ENCODE data around the gene GPRC5A.
"Not testable (repeated sequence)": the region's sequence is repeated elsewhere in the genome, so short reads cannot be mapped to it uniquely, and the experiment has no call there.

The GPRC5A gene

DNA sequence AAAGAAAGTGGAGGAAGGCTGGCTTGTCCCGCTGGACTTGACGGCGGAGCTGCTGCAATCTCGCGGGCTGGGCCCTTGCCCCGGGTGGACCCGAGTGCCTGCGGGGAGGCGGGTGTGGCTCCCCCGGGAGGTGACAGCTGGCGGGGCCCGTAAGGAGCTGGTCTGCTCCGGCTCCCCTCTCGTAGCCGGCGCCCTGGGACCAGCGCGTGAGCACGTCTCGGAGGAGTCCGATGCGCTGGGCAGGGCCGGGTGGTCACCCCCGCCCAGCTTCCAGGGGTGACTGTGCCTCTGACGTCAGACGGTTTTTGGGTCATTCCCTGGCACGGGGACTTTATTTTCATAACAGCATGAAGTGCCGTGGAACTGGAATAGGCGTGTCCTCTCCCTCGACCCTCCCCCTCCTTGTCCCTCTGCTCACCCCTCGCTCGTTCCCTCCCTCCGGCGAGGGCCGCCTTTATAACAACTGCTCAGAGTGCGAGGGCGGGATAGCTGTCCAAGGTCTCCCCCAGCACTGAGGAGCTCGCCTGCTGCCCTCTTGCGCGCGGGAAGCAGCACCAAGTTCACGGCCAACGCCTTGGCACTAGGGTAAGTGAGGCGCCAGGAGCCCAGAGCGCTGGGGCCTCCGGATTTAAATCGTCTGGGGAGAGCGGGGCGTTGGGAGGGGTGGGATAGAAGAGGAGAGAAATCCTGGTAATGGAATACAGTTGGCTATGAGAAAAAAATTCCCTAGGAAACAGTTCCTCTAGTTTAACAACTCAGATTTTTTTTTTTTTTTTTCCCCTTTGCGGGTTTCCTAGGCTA is at the start of gene GPRC5A:
Gene GPRC5A, plus strand, starts transcription at position 483 of the 801 bp plus-strand sequence. CDS start 16,688 bp downstream, outside the sequence.
- DNase-seq (ENCODE audit: low read depth, low spot score) = no peak

DNA sequence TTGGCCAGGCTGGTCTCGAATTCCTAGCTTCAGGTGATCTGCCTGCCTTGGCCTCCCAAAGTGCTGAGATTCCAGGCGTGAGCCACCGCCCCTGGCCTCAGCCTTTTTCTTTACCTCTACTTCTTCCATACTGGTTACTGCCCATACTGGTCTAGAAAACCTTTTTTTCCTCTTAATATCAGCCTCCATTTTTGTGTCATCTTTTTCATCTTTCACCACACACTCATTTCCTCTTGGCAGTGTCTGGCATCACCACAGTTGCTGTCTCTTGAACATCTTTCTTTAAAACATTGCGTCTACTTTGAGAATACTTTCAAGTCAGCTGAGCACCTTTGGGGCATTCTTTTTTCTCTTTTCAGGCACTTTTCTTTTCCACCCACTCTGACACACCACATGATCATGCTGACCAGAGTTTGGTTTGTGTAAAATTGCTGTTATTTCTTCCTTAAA is 45.5 kb upstream of the GPRC5A start:
- DNase-seq (ENCODE audit: low read depth, low spot score) = no peak

GRCh38 chr12:12846780-12847179 is 44.6 kb upstream of the GPRC5A start:
- not testable (repeated sequence) for DNase-seq (ENCODE audit: low read depth, low spot score)

DNA sequence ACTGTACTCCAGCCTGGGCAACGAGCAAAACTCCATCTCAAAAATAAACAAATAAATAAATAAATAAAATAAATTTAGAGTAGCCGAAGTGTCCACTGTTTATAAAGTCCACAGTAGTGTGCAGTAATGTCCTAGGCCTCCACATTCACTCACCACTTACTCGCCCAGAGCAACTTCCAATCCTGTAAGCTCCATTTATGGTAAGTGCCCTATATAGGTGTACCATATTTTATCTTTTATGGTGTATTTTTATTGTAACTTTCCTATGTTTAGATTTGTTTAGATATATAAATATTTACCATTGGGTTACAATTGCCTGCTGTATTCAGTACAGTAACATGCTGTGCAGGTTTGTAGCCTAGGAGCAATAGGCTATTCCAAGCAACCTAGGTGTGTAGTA is 37.9 kb upstream of the GPRC5A start:
- DNase-seq (ENCODE audit: low read depth, low spot score) = no peak

DNA sequence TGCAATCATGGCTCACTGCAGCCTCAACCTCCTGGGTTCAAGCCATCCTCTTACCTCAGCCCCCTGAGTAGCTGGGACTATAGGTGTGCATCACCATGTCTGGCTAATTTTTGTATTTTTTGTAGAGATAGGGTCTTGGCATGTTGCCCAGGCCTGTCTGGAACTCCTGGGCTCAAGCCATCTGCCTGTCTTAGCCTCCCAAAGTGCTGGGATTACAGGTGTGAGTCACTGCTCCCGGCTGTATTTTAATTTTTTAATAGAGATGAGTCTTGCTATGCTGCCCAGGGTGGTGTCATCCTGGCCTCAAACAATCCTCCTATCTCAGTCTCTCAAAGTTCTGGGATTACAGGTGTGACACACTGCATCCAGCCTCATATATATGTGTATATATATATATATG is 31.7 kb upstream of the GPRC5A start:
- no peak for DNase-seq (ENCODE audit: low read depth, low spot score)

DNA sequence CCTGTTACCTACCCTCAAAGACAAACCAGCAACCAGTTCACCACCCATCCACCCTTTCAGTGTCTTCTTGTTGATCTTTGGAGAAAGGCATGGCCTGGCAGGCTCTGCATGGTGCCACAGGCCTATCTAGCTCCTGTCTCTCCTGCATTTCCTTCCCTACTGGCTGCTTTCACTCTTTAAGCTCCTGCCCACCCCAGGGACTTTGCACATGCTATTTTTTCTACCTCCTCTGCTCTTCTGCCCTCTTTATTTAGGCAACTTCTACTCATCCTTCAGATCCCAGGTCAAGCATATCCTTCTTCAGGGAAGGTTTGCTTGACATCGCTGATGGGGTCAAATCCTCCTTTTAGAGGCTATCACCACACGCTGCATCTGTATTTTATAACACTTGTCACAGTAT is 27.1 kb upstream of the GPRC5A start:
- DNase-seq (ENCODE audit: low read depth, low spot score) = no peak

GRCh38 chr12:12868477-12869235 is 22.7 kb upstream of the GPRC5A start:
- DNase-seq (ENCODE audit: low read depth, low spot score) = no peak

DNA sequence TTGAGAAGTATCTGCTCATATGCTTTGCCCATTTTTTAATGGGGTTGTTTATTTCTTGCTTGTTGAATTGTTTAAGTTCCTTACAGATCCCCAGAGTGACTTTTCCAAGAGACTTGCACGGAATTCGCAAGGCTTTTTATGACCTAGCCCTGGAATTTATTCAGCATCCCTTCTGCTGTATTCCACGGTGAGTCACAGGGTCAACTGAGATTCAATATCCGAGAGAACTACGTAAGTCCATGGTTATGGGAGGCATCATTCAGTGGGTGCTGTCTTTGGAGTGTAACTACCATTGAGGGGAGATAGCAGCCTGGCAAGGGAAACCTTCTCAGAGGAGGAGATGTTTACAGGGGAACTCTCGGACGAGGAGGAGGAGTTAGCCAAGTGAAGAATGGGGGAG is 20.9 kb upstream of the GPRC5A start:
- no peak for DNase-seq (ENCODE audit: low read depth, low spot score)

- DNase-seq (ENCODE audit: low read depth, low spot score) = no peak
Observed at GRCh38 chr12:12871587-12872138, 19.7 kb upstream of the GPRC5A start.

GRCh38 chr12:12872139-12872933 is 19.0 kb upstream of the GPRC5A start:
- DNase-seq (ENCODE audit: low read depth, low spot score) = no peak

GRCh38 chr12:12872934-12873275 is 18.5 kb upstream of the GPRC5A start:
- DNase-seq (ENCODE audit: low read depth, low spot score) = no peak

- no peak for DNase-seq (ENCODE audit: low read depth, low spot score)
Observed at GRCh38 chr12:12874029-12874428, 17.3 kb upstream of the GPRC5A start.

DNA sequence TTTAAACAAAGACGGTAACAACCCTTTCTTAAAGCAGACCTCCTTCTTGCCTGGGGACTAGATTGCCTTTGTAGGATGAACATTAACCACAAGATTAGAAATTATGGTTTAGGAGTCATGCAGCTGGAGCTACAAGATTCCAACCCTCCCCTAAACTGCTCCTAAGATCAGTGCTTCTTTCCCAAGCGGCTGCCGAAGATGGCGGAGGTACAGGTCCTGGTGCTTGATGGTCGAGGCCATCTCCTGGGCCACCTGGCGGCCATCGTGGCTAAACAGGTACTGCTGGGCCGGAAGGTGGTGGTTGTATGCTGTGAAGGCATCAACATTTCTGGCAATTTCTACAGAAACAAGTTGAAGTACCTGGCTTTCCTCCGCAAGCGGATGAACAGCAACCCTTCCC is 16.1 kb upstream of the GPRC5A start:
- DNase-seq (ENCODE audit: low read depth, low spot score) = not testable (repeated sequence)

DNA sequence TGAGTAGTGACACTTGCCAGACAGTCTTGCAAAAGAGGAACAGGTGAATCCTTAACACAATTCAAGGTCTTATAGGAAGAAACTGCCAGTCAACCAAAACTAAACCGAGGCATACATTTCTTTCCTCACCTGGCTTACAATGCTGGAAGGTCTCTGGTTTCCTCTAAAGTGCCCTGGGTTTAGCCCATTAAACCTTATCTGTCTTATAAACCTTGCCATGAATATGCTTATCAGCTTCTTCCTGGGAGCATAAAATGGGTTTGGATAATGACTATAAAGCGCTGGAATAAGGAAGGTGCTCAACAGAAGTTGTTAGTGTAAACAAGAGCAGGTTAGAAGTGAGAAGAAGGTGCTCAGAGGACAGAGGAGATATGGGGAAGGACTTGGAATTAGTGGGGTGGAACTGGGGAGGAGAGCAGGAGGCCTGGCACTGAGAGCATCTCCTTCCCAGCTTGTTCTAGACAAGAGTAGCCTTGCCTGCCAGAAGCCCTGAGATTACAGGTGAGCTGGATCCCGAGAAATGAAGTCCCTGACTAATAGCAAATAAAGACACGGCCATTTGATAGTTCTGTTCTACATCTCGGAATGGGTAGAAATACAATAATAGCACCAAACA is 14.1 kb upstream of the GPRC5A start:
- DNase-seq (ENCODE audit: low read depth, low spot score) = no peak

DNA sequence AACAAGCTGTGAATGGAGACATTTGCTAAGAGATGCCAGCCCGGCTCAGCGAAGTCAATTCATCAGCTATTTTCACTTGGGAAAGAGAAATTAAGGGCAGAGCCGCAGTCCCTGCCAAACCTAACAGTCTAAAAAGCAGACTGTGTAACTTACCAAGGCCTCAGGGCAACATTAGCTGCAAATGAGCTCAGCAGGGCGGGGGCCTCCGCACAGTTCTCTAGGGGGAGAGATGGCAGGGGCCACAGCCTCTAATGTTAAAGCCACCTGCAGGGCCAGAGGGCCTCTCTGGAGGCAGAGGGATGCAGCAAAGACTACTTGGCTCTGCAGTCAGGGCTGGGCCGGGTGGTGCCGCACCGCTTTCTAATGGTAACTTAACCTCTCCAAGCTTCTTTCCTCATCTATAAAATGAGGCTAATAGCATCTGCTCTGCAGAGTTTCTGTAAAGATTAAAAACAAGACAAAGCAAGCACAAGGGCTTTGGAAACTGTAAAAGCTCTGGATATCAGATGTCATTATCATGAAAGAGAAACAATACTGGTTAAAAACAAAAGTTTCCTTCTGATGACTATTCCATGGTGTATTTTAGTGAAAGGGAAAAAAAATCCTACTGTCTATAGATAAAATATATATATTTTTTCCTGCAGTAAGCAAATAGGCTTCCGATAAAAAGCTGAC is 13.4 kb upstream of the GPRC5A start:
- no peak for DNase-seq (ENCODE audit: low read depth, low spot score)

GRCh38 chr12:12880537-12880936 is 10.8 kb upstream of the GPRC5A start:
- no peak for DNase-seq (ENCODE audit: low read depth, low spot score)

GRCh38 chr12:12881151-12881909 is 10.0 kb upstream of the GPRC5A start:
- no peak for DNase-seq (ENCODE audit: low read depth, low spot score)

DNA sequence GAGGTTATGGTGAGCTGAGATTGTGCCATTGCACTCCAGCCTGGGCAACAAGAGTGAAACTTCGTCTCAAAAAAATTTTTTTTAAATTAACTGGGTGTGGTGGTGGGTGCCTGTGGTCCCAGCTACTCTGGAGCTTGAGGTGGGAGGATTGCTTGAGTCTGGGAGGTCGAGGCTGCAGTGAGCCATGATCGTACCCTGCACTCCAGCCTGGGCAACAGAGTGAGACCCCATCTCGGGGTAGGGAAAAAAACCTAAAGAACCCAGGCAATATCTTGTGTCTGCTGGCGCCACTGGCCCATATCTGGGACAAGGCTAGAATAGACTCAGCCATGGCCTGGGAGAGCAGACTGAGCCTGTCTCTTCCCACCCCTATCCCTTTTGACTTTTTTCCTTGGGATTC is 9.1 kb upstream of the GPRC5A start:
- no peak for DNase-seq (ENCODE audit: low read depth, low spot score)

GRCh38 chr12:12883369-12884001 is 7.9 kb upstream of the GPRC5A start:
- DNase-seq (ENCODE audit: low read depth, low spot score) = no peak
